Sigmoid colon (tissue), 4 donors: ENCODE results near the gene KCNJ10.

ENCODE experiments used
- CTCF ChIP-seq, 4 experiments: fragments of 450-650 bp in 3 of 4; fragments of 200-600 bp in 1 of 4; IDR thresholded peaks; one replicate each; pipeline ENCODE4 v1.5.1; 2016 to 2019; ENCODE audit warnings: antibody characterized with exemption in 4 of 4, mild to moderate bottlenecking in 3 of 4, moderate library complexity in 2 of 4
- EP300 ChIP-seq, 4 donors: sonication (generic); formaldehyde crosslinking; IDR thresholded peaks; one replicate each; pipeline ENCODE4 v1.6.1; 2017; ENCODE audit warnings: antibody characterized with exemption in 4 of 4
- POLR2A ChIP-seq, 2 donors: fragments of 450-650 bp; IDR thresholded peaks; one replicate each; pipeline ENCODE4 v1.6.1; 2016; ENCODE audit warnings: antibody characterized with exemption in 2 of 2, mild to moderate bottlenecking in 2 of 2, moderate library complexity in 2 of 2
- POLR2AphosphoS5 ChIP-seq, 4 donors: sonication (generic); formaldehyde crosslinking; IDR thresholded peaks; one replicate each; pipeline ENCODE4 v1.6.1; 2017; ENCODE audit warnings: antibody characterized with exemption in 4 of 4

- TF ChIP-seq CTCF (IDR thresholded peaks at IDR 0.05) (no peak), POLR2A (IDR thresholded peaks at IDR 0.05) (no peak), EP300 (IDR thresholded peaks at IDR 0.05) (no peak), POLR2AphosphoS5 (IDR thresholded peaks at IDR 0.05) (no peak)
These were observed 49.8 kb downstream of the KCNJ10 start for GRCh38 chr1:160020196-160020595.
